OCI-LY7 (cell line): ENCODE data around the gene ACE.

Experiments
- CTCF ChIP-seq: fragments of 200-600 bp; sonication (generic); conservative IDR thresholded peaks from 2 replicates; pipeline ENCODE4 v1.5.1; 2014; ENCODE audit warnings: mild to moderate bottlenecking, antibody characterized with exemption, low read length, moderate library complexity, mixed read lengths
- EZH2phosphoT487 ChIP-seq: fragments of 200-600 bp; sonication (generic); IDR thresholded peaks from 2 replicates; pipeline ENCODE4 v1.6.1; 2018; ENCODE audit warnings: low read depth, borderline replicate concordance, mild to moderate bottlenecking, mixed run types, antibody characterized with exemption, low read length, moderate library complexity, mixed read lengths

DNA sequence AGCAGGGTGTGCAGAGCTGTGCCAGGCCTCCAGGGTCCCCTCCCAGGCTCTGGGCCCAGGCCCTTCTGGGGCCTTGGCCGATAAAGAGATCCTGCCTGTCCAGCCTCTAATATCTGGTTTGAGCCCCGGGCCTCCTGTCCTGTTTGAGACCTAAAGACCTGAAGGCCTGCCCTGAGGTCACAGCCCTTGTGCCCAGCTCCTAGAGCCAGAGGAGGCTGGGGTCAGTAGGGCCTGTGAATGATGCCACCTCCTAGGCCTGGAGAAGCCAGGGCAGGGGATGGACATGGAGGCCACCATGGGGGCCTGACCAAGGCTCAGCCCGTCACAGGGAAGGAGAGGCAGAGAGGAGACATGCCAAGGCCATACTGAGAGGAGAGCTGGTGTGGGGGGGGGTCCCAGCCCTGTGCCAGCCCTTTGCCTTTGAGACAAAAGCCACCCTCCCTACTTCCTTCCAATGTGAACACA lies 53.7 kb downstream of the ACE start:
- TF ChIP-seq CTCF (no peak), EZH2phosphoT487 (no peak)
